HEK293 (cell line): ENCODE measurements around the gene GPR83.

Source experiments
- CTCF ChIP-seq: fragments of 450-650 bp; formaldehyde crosslinking; IDR thresholded peaks from 2 replicates; pipeline ENCODE4 v1.5.1; 2016; ENCODE audit warnings: missing biosample characterization, missing genetic modification characterization
- ZNF175 ChIP-seq: fragments of 450-650 bp; formaldehyde crosslinking; IDR thresholded peaks from 2 replicates; pipeline ENCODE4 v1.5.1; 2016; ENCODE audit warnings: missing biosample characterization, missing genetic modification characterization
- ZNF792 ChIP-seq: fragments of 450-650 bp; formaldehyde crosslinking; IDR thresholded peaks from 2 replicates; pipeline ENCODE4 v1.5.1; 2016; ENCODE audit warnings: missing biosample characterization, missing genetic modification characterization

GRCh38 chr11:94329501-94329900 lies 71.7 kb downstream of the GPR83 start:
- TF ChIP-seq CTCF (tag by site-specific recombination) (no peak), ZNF792 (tag by site-specific recombination) (no peak), ZNF175 (tag by site-specific recombination) (no peak)
